Measurements from ENCODE around the gene BCL11B.

The BCL11B gene

GRCh38 chr14:99267381-99267780 is 4.6 kb downstream of the BCL11B start:
- DNase-seq = no peak

GRCh38 chr14:99266181-99267178 is 5.5 kb downstream of the BCL11B start:
- peak; percentile 45 for DNase-seq

- no peak for DNase-seq
Observed at GRCh38 chr14:99265571-99265970, 6.4 kb downstream of the BCL11B start.

- DNase-seq = no peak
Observed at GRCh38 chr14:99264691-99265450, 7.1 kb downstream of the BCL11B start.

GRCh38 chr14:99263564-99264330 is 8.2 kb downstream of the BCL11B start:
- DNase-seq = no peak

- no peak for DNase-seq
Observed at GRCh38 chr14:99262977-99263448, 9.0 kb downstream of the BCL11B start.

- no peak for DNase-seq
Observed at GRCh38 chr14:99261912-99262787, 9.8 kb downstream of the BCL11B start.

GRCh38 chr14:99260587-99261551 is 11.1 kb downstream of the BCL11B start:
- no peak for DNase-seq

- DNase-seq = no peak
Observed at GRCh38 chr14:99260116-99260515, 11.9 kb downstream of the BCL11B start.

- no peak for DNase-seq
Observed at GRCh38 chr14:99258876-99259726, 12.9 kb downstream of the BCL11B start.

- no peak for DNase-seq
Observed at GRCh38 chr14:99258341-99258861, 13.6 kb downstream of the BCL11B start.

- no peak for DNase-seq
Observed at GRCh38 chr14:99257673-99258221, 14.2 kb downstream of the BCL11B start.

- no peak for DNase-seq
Observed at GRCh38 chr14:99257122-99257672, 14.8 kb downstream of the BCL11B start.

GRCh38 chr14:99256483-99256874 is 15.5 kb downstream of the BCL11B start:
- DNase-seq = no peak

GRCh38 chr14:99255621-99256482 is 16.1 kb downstream of the BCL11B start:
- no peak for DNase-seq

- no peak for DNase-seq
Observed at GRCh38 chr14:99254328-99255009, 17.5 kb downstream of the BCL11B start.

GRCh38 chr14:99253890-99254289 is 18.1 kb downstream of the BCL11B start:
- no peak for DNase-seq

All from DMS79 (cell line).